T-cell (primary cell): ENCODE results near the gene DGAT2. TPM values are rescaled to one million over a fixed set of nuclear protein-coding genes. Genes with fewer than 3 reads are reported as not detected.

Experiments
- ATAC-seq, 4 experiments: fragments of 200-7000 bp in 3 of 4; fragments of 150-1000 bp in 1 of 4; cut with Tn5 transposase; replicated peaks in 1 of 4; 1 replicate in 3 of 4; 2 replicates in 1 of 4; pipeline ENCODE4 v1.10.0; 2021; ENCODE audit warnings: moderate library complexity in 3 of 4, mild to moderate bottlenecking in 2 of 4, moderate number of reproducible peaks in 1 of 4
- CTCF ChIA-PET, 2 donors: fragments of 300-600 bp; sonication (Branson Sonifier 250); formaldehyde crosslinking; loops; one replicate each; lab custom pipeline; 2022; ENCODE audit warnings: antibody characterized with exemption in 2 of 2; lab: Charles Lee
- POLR2A ChIA-PET, 2 donors: fragments of 300-600 bp; sonication (Branson Sonifier 250); formaldehyde crosslinking; loops; one replicate each; lab custom pipeline; 2022; ENCODE audit warnings: antibody characterized with exemption in 2 of 2; lab: Charles Lee
- DNase-seq, 35 experiments: peaks; one replicate each; pipeline versions ENCODE4 v3.0.0 to v3.0.0-alpha.2; 2013 to 2023
- H3K27ac ChIP-seq: one replicate; pipeline ENCODE4 v1.5.1; 2013; ENCODE audit warnings: low read length
- H3K27me3 ChIP-seq, 2 experiments: replicated peaks in 1 of 2; 1 replicate in 1 of 2; 2 replicates in 1 of 2; pipeline versions ENCODE4 v1.6.1 to v1.7.0; 2013; ENCODE audit warnings: low read length in 1 of 2, mixed read lengths in 1 of 2; ENCODE audit not compliant: control insufficient read depth in 2 of 2, insufficient read depth in 2 of 2; ENCODE audit errors: extremely low read depth in 1 of 2
- H3K36me3 ChIP-seq, 2 donors: 1 replicate in 1 of 2; 2 replicates in 1 of 2; pipeline versions ENCODE4 v1.6.1 to v1.7.0; 2013; ENCODE audit warnings: low read length in 1 of 2; ENCODE audit not compliant: control insufficient read depth in 2 of 2, insufficient read depth in 1 of 2; ENCODE audit errors: extremely low read depth in 1 of 2
- H3K4me1 ChIP-seq, 2 experiments: 1 replicate in 1 of 2; 2 replicates in 1 of 2; pipeline versions ENCODE4 v1.6.1 to v1.7.0; 2013; ENCODE audit warnings: low read length in 2 of 2, mixed read lengths in 1 of 2; ENCODE audit not compliant: insufficient read depth in 2 of 2, control insufficient read depth in 1 of 2; ENCODE audit errors: extremely low read depth in 1 of 2
- H3K4me3 ChIP-seq, 2 donors: 1 replicate in 1 of 2; 2 replicates in 1 of 2; pipeline versions ENCODE4 v1.5.1 to v1.7.0; 2013; ENCODE audit warnings: mild to moderate bottlenecking in 2 of 2, low read length in 1 of 2, moderate library complexity in 1 of 2; ENCODE audit not compliant: control insufficient read depth in 1 of 2; ENCODE audit errors: extremely low read depth in 1 of 2
- H3K9me3 ChIP-seq: 2 replicates; pipeline ENCODE4 v1.7.0; 2013
- H3K27ac Mint-ChIP-seq, 2 donors: one replicate each; pipeline ENCODE4 v1.8.0; 2020 to 2021; ENCODE audit warnings: mild to moderate bottlenecking in 2 of 2, mixed read lengths in 2 of 2
- H3K27me3 Mint-ChIP-seq, 2 donors: one replicate each; pipeline ENCODE4 v1.8.0; 2021 to 2022; ENCODE audit warnings: mixed read lengths in 2 of 2
- H3K36me3 Mint-ChIP-seq: one replicate; pipeline ENCODE4 v1.8.0; 2021; ENCODE audit warnings: mixed read lengths
- H3K4me1 Mint-ChIP-seq, 3 donors: one replicate each; pipeline ENCODE4 v1.8.0; 2020 to 2022; ENCODE audit warnings: mixed read lengths in 3 of 3, mild to moderate bottlenecking in 1 of 3
- H3K4me3 Mint-ChIP-seq, 3 donors: one replicate each; pipeline ENCODE4 v1.8.0; 2020 to 2022; ENCODE audit warnings: mild to moderate bottlenecking in 3 of 3, mixed read lengths in 3 of 3, moderate library complexity in 3 of 3
- H3K9me3 Mint-ChIP-seq, 3 donors: one replicate each; pipeline ENCODE4 v1.8.0; 2020 to 2022; ENCODE audit warnings: mixed read lengths in 3 of 3
- WGBS: methylation state at CpG from one replicate; pipeline ENCODE4 v1.1.5; 2013; ENCODE audit warnings: missing lambda C conversion rate; ENCODE audit not compliant: insufficient coverage; 5-methylcytosine and 5-hydroxymethylcytosine counted together
- total RNA-seq, 35 experiments: library from RNA in 6 of 35; stranded (reverse) in 6 of 35; fragments of 120-200 nt in 1 of 35; gene quantifications; one replicate each; pipeline versions ENCODE4 v1.2.1 to v1.2.4 and lab custom pipeline; 2013 to 2026

The DGAT2 gene
- total RNA-seq, 5 donors from 2014 or later (not counting 1 experiment from before 2014, with no cell fraction given), result 0.14 to 1.2 (median 0.61) TPM

GRCh38 chr11:75767793-75768111, 826 bp upstream of the DGAT2 start:
- ATAC-seq, result no peak
- Histone ChIP-seq H3K27me3 (peaks cover 3 to 29% of the 10 kb centered on the region in 2 experiments), H3K36me3 (no peaks in the 10 kb centered on the region), H3K9me3 (no peaks in the 10 kb centered on the region), H3K4me3 (peak overlapping the region in 1 of 2 donors; percentile 47), H3K4me1 (peaks cover 5 to 18% of the 10 kb centered on the region in 2 experiments), H3K27ac (no peak overlapping the region)
- peaks cover 11 to 21% (median 15%) of the 10 kb centered on the region in 3 donors for H3K4me1 Mint-ChIP-seq
- 57% methylated on average over 1 of the region's 1 CpG for WGBS
- H3K4me3 Mint-ChIP-seq, result peak overlapping the region; percentile 66 to 86 (median 73)
- H3K27ac Mint-ChIP-seq, result no peak overlapping the region
- CTCF ChIA-PET, result no interaction called here
- no peaks in the 10 kb centered on the region for H3K36me3 Mint-ChIP-seq
- peaks cover 13 to 20% of the 10 kb centered on the region in 2 donors for H3K27me3 Mint-ChIP-seq
- no peaks in the 10 kb centered on the region for H3K9me3 Mint-ChIP-seq
- DNase-seq, result no peak
- POLR2A ChIA-PET, result no interaction called here

GRCh38 chr11:75768909-75769771, 562 bp downstream of the DGAT2 start:
- Histone ChIP-seq H3K27ac (no peak overlapping the region), H3K27me3 (peaks cover 3 to 29% of the 10 kb centered on the region in 2 experiments), H3K9me3 (no peaks in the 10 kb centered on the region), H3K36me3 (no peaks in the 10 kb centered on the region), H3K4me3 (peak overlapping the region; percentile 47 to 66), H3K4me1 (peaks cover 5 to 18% of the 10 kb centered on the region in 2 experiments)
- POLR2A ChIA-PET, result no interaction called here
- Mint-ChIP-seq H3K27me3 (peaks cover 13 to 20% of the 10 kb centered on the region in 2 donors), H3K4me1 (peaks cover 11 to 27% (median 15%) of the 10 kb centered on the region in 3 donors), H3K9me3 (no peaks in the 10 kb centered on the region), H3K4me3 (peak overlapping the region; percentile 45 to 86 (median 63)), H3K36me3 (no peaks in the 10 kb centered on the region), H3K27ac (no peak overlapping the region)
- ATAC-seq (peak in 1 of 4 experiments; percentile 8), DNase-seq (peak in 1 of 35 experiments; percentile 8)
- CTCF ChIA-PET, result interaction anchor here in 1 of 2 donors (0.5 to 1.3 kb wide), 2 partner anchors 63 to 1020 kb away, joined by 3 to 4 read pairs; no protein-coding TSS in a partner anchor
- WGBS, result 18% methylated on average over 29 of the region's 46 CpGs

- ChIA-PET CTCF (interaction anchor here in 1 of 2 donors (1.3 kb wide), 1 partner anchor 64 kb away, joined by 4 read pairs; no protein-coding TSS in a partner anchor), POLR2A (no interaction called here)
- H3K27ac ChIP-seq, result no peak overlapping the region
- Mint-ChIP-seq H3K4me3 (peak overlapping the region; percentile 28 to 86 (median 50)), H3K9me3 (no peaks in the 10 kb centered on the region), H3K36me3 (no peaks in the 10 kb centered on the region), H3K27ac (no peak overlapping the region), H3K27me3 (peaks cover 13 to 20% of the 10 kb centered on the region in 2 donors), H3K4me1 (peaks cover 11 to 27% (median 15%) of the 10 kb centered on the region in 3 donors)
- H3K4me3 ChIP-seq, result no peak overlapping the region
- H3K27me3 ChIP-seq, result peaks cover 3 to 29% of the 10 kb centered on the region in 2 experiments
- 70% methylated on average over 4 of the region's 5 CpGs for WGBS
- H3K36me3 ChIP-seq, result no peaks in the 10 kb centered on the region
- H3K4me1 ChIP-seq, result peaks cover 5 to 18% of the 10 kb centered on the region in 2 experiments
- DNase-seq, result no peak
- ATAC-seq, result no peak
- H3K9me3 ChIP-seq, result no peaks in the 10 kb centered on the region
These were observed 1.5 kb downstream of the DGAT2 start for GRCh38 chr11:75770102-75770501.

- Mint-ChIP-seq H3K27me3 (peaks cover 13 to 20% of the 10 kb centered on the region in 2 donors), H3K4me1 (peaks cover 11 to 27% (median 15%) of the 10 kb centered on the region in 3 donors), H3K36me3 (no peaks in the 10 kb centered on the region), H3K9me3 (no peaks in the 10 kb centered on the region), H3K27ac (no peak overlapping the region), H3K4me3 (no peak overlapping the region)
- Histone ChIP-seq H3K27ac (no peak overlapping the region), H3K9me3 (no peaks in the 10 kb centered on the region), H3K27me3 (peaks cover 3 to 29% of the 10 kb centered on the region in 2 experiments), H3K4me1 (peaks cover 5 to 18% of the 10 kb centered on the region in 2 experiments), H3K36me3 (no peaks in the 10 kb centered on the region), H3K4me3 (no peak overlapping the region)
- POLR2A ChIA-PET, result no interaction called here
- CTCF ChIA-PET, result interaction anchor here in 1 of 2 donors (0.6 kb wide), 1 partner anchor 33 kb away, joined by 7 read pairs; no protein-coding TSS in a partner anchor
- 89% methylated on average over 4 of the region's 6 CpGs for WGBS
- DNase-seq (peak in 1 of 35 experiments; percentile 31), ATAC-seq (no peak)
These were observed 3.2 kb downstream of the DGAT2 start for GRCh38 chr11:75771646-75772410.

- ChIA-PET POLR2A (interaction anchor here in 1 of 2 donors (0.5 kb wide), 1 partner anchor 625 kb away, joined by 3 read pairs; no protein-coding TSS in a partner anchor), CTCF (interaction anchor here in 1 of 2 donors (1.1 kb wide), 1 partner anchor 68 kb away, joined by 3 read pairs; no protein-coding TSS in a partner anchor)
- peaks cover 3 to 15% of the 10 kb centered on the region in 2 experiments for H3K4me1 ChIP-seq
- no peak overlapping the region for H3K27ac ChIP-seq
- no peak overlapping the region for H3K4me3 ChIP-seq
- peak in 1 of 35 experiments; percentile 43 for DNase-seq
- no peak overlapping the region for H3K4me3 Mint-ChIP-seq
- no peaks in the 10 kb centered on the region for H3K36me3 Mint-ChIP-seq
- H3K4me1 Mint-ChIP-seq, result peaks cover 0 to 28% (median 10%) of the 10 kb centered on the region in 3 donors
- H3K27me3 Mint-ChIP-seq, result peaks cover 7 to 13% of the 10 kb centered on the region in 2 donors
- ATAC-seq, result no peak
- H3K9me3 Mint-ChIP-seq, result no peaks in the 10 kb centered on the region
- H3K36me3 ChIP-seq, result no peaks in the 10 kb centered on the region
- no peaks in the 10 kb centered on the region for H3K9me3 ChIP-seq
- peak overlapping the region in 1 of 2 donors; percentile 13 for H3K27ac Mint-ChIP-seq
- H3K27me3 ChIP-seq, result peaks cover 3 to 16% of the 10 kb centered on the region in 2 experiments
- WGBS, result 5% methylated on average over 2 of the region's 5 CpGs
These were observed 5.2 kb downstream of the DGAT2 start for GRCh38 chr11:75773595-75774353.
